DMS79 (cell line): Measurements from ENCODE around the gene DUSP5.
"Not testable (repeated sequence)": the region's sequence is repeated elsewhere in the genome, so short reads cannot be mapped to it uniquely, and the experiment has no call there.

ENCODE experiments used
- DNase-seq: peaks from one replicate; lab custom pipeline; 2025; lab: John Stamatoyannopoulos, UW

DUSP5 gene, protein sequence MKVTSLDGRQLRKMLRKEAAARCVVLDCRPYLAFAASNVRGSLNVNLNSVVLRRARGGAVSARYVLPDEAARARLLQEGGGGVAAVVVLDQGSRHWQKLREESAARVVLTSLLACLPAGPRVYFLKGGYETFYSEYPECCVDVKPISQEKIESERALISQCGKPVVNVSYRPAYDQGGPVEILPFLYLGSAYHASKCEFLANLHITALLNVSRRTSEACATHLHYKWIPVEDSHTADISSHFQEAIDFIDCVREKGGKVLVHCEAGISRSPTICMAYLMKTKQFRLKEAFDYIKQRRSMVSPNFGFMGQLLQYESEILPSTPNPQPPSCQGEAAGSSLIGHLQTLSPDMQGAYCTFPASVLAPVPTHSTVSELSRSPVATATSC

GRCh38 chr10:110497438-110498086 is at the start of gene DUSP5:
Gene DUSP5 (plus strand): TSS chr10:110497907. CDS start chr10:110498122, 215 bp downstream.
- peak; percentile 31 for DNase-seq

- no peak for DNase-seq
These were observed 48.9 kb upstream of the DUSP5 start for GRCh38 chr10:110448682-110449418.

- DNase-seq = no peak
These were observed 42.3 kb upstream of the DUSP5 start for GRCh38 chr10:110455446-110455845.

GRCh38 chr10:110456046-110456445 is 41.7 kb upstream of the DUSP5 start:
- DNase-seq = no peak

DNA sequence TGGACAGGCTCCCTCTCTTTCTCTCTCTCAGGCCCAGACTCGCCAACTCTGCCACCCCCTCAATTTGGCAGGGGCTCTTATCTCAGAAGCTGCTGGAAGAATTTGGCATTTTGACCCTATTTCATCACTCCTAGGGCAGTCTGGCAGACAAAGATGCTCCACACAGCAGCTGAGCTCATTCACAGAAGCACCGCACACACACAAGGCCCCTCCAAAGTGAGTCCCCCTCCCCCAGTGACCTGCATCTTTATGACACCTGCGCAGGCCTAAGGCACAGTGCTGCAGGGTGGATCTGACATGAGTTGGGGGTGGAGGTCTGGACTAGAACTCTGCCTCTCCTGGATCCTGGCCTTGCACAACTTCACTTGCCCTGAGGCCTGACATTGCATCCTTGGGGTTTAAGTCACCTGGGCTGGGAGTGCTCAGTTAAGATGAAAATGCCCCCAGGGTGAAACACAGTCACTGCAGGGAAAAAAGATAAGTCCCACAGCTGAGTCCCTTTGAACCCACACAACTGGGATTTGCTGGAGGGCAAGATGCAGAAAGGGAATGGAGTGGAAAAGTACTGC is 41.1 kb upstream of the DUSP5 start:
- no peak for DNase-seq

- DNase-seq = no peak
These were observed 39.9 kb upstream of the DUSP5 start for GRCh38 chr10:110457851-110458250.

- DNase-seq = no peak
These were observed 39.3 kb upstream of the DUSP5 start for GRCh38 chr10:110458266-110458920.

GRCh38 chr10:110459600-110459999 is 38.1 kb upstream of the DUSP5 start:
- DNase-seq = no peak

GRCh38 chr10:110460111-110460809 is 37.4 kb upstream of the DUSP5 start:
- DNase-seq = no peak

DNA sequence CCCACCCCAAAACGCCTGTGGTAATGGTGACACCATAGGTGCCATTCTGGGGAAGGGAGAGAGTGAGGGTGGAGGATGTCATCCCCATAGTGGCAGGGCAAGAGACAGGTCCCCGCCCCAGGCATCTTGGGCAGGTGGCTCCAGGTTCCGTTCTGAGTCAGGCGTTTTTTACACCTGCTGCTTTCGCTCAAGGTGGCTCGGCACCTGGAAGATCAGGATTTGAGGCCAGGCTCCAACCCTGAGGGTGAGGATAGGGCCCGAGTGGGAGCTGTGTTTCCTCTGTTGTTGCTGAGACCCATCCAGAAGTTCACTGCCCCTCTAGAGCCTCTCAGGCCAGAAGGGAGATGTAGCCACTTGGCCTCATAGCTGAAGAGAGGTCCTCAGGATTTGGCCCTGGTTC is 36.6 kb upstream of the DUSP5 start:
- no peak for DNase-seq

DNA sequence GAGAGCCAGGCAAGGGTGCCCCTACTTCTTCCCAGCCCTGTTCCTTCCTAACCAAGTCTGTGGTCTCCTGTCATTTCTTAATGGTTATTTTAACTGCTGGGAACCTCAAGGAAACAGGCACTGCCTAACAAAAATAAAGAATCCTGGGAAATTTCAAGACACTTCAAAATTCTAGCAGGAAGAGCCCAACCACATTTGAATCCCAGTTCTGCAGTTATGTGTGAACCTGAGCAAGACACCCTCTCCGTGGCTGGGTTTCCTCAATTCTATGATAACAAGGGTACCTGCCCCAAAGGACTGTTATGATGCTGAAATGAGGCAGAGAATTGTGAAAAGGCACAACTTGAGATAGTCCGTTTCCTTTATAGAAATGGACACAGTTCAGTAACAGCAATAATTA is 36.2 kb upstream of the DUSP5 start:
- DNase-seq = no peak

DNA sequence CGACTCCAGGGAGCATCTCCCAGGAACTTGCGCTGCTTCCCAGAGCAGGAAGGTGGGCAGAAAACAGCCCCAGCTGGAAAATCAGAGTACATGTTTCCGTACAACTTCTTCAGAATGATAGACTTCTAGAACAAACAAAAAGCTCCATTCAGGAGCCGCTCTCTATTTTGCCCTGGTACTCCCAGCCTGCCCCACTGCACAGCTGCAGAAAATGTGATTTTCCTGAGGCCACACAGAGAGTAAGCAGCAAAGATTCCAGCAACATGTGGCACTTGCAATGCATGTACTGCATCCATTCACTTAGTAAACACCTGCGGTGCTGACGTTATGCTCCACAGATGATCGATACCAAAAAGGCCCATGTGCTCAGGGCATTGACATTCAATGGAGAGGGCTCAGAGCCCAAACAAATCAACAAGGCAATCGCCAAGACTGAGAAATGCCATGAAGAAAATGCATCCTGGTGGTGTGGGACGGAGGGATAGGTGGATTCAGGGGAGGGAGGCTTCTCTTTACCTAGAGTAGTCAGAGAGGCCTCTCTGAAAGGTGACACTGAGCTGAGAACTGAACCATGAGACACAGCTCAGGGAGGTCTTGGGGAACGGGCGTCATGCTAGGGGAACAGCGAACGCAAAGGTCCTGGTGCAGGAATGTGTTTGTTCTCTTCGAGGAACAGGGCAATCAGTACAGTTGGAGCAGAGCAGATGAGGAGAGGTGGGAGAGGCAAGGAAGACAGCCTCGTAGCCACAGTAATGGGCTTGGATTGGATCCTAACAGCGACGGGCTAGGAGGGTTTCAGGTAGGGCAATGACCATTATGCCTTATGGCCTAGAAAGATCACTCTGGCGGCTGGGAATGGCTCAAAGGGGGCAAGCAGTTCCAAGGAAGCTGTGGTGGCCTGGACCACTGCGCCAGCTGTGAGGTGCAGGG is 35.3 kb upstream of the DUSP5 start:
- no peak for DNase-seq

DNA sequence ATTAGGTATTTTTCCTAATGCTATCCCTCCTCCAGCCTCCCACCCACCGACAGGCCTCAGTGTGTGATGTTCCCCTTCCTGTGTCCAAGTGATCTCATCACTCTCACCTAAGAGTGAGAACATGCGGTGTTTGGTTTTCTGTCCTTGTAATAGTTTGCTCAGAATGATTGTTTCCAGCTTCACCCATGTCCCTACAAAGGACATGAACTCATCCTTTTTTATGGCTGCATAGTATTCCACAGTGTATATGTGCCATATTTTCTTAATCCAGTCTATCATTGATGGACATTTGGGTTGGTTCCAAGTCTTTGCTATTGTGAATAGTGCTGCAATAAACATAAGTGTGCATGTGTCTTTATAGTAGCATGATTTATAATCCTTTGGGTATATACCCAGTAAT is 29.4 kb upstream of the DUSP5 start:
- not testable (repeated sequence) for DNase-seq

- not testable (repeated sequence) for DNase-seq
These were observed 27.2 kb upstream of the DUSP5 start for GRCh38 chr10:110470541-110470940.

DNA sequence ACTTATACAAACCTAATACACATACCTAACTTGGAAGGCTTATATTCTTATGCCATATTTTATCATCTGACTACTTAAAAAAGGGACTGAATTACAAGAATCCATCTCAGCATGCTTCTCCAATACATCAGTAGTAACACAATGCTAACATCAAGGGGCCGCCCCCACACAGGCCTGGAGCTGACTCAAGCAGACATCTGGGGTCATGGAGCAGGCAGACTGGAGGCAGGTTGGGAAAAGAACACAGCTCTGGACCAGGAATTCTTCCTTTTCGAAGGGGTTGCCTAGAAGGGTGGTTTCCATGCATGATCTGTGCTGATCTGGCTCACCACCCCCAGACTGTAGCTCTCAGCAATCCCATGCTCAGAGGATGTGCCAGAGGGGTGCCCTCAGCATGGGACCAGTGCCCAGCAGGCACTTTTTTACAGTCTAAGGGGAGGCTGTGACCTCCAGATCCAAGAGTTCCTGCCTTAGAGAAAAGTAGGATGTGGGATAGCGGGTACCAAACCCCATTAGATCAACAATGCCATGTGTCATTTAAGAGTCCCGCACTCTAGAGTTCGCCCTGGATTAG is 26.1 kb upstream of the DUSP5 start:
- DNase-seq = no peak

DNA sequence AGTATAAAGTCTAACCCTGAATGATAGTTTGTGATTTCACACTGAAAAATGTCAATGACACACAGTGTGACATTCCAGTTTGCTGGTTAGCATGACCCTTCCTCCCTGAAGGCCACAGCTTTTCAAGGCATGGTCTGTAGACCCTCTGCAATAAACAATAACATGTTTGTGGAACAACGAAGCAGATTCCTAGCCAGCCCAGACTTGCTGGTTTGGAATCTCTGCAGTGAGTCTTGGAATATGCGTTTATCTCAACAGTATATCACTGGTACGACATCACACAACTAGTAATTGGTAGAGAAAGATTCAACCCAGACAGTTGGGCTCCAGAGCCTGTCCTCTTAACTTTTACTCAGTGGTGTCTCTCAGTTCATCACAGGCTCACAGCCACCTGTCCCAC is 23.7 kb upstream of the DUSP5 start:
- no peak for DNase-seq

- no peak for DNase-seq
These were observed 22.9 kb upstream of the DUSP5 start for GRCh38 chr10:110474826-110475225.

DNA sequence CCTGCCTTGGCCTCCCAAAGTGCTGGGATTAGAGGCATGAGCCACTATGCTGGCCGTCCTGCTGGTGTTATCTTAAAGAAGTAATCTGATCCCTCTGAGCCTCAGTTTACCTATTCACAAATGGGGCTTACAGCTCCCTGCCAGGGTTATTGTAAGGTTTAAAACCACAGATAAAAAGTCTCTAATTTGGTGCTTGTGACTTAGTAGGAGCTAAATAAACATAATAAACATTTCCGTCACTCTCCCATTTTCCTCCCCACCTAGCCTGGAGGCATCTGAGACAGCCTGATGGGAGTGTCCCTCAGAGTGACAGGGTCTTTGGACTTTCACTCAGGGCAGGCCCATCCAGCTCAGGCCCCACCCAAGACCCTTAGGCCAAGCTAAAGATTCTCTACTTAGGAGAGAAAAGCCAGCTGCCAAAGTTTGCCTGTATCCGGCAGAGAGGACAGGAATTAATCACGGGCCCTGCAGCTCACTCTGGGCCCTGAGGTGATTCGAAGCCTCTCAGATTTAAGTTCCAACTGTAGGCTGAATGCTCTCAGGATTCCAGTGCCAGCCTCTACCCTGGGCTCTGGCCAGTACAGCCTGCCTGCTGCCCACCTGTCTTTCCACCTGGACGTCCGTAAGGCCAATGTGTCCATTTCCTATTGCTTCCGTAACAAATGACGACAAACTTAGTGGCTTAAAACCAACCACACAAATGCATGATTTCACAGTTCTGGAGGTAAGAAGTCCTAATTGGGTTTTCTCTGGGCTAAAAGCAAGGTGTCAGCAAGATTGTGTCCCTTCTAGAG is 21.8 kb upstream of the DUSP5 start:
- no peak for DNase-seq

DNA sequence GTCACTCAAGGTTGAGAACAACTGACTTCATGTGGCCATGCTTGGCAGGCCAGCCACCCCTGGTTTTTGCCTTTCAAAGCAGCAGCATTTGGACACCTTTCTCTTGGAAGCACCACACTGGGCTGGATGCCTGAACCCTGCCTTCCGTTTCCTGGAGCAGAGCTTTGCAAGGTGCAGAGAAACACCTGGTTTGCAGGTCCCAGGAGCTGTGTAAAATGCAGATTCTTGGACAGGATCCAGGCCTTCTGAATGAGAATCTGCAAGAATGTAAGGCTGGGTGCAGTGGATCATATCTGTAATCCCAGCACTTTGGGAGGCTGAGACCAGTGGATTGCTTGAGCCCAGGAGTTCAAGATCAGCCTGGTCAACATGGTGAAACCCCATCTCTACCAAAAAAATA is 18.0 kb upstream of the DUSP5 start:
- no peak for DNase-seq
